K562 (cell line): ENCODE results near the gene ASIC1.

ENCODE experiments used
- BMI1 ChIP-seq: fragments of 150-350 bp; IDR thresholded peaks from 2 replicates; pipeline ENCODE4 v1.6.1; 2014; ENCODE audit warnings: low read length
- ETV1 ChIP-seq: fragments of 450-650 bp; conservative IDR thresholded peaks from 2 replicates; pipeline ENCODE4 v1.6.1; 2016; ENCODE audit warnings: missing genetic modification characterization, control low read depth, low read depth, missing compliant biosample characterization
- MAX ChIP-seq: sonication (generic); formaldehyde crosslinking; IDR thresholded peaks from 2 replicates; pipeline ENCODE4 v1.9.0; 2022; ENCODE audit warnings: mild to moderate bottlenecking, missing genetic modification reagents
- NCOA1 ChIP-seq: fragments of 450-650 bp; IDR thresholded peaks from 2 replicates; pipeline ENCODE4 v1.6.1; 2016; ENCODE audit warnings: low read depth
- NR2C1 ChIP-seq, 2 experiments: fragments of 450-650 bp; IDR thresholded peaks; 2 replicates each; pipeline ENCODE4 v1.6.1; 2017; ENCODE audit warnings: mild to moderate bottlenecking in 2 of 2, antibody characterized with exemption in 1 of 2, inconsistent platforms in 1 of 2, missing compliant biosample characterization in 1 of 2, missing genetic modification characterization in 1 of 2
- TAF1 ChIP-seq: IDR thresholded peaks from 2 replicates; pipeline ENCODE4 v1.6.1; 2011; ENCODE audit warnings: mild to moderate bottlenecking, low read length, moderate library complexity; ENCODE audit not compliant: insufficient read depth, control insufficient read depth, severe bottlenecking; ENCODE audit errors: extremely low read depth
- VEZF1 ChIP-seq: fragments of 200-800 bp; sonication (Bioruptor generic); IDR thresholded peaks from 2 replicates; pipeline ENCODE4 v1.6.1; 2017; ENCODE audit warnings: missing genetic modification characterization, missing compliant biosample characterization
- ZNF197 ChIP-seq: fragments of 200-800 bp; sonication (Bioruptor generic); IDR thresholded peaks from 2 replicates; pipeline ENCODE4 v1.6.1; 2016; ENCODE audit warnings: low read depth, missing genetic modification characterization, missing compliant biosample characterization
- ZNF444 ChIP-seq: fragments of 250-450 bp; sonication (Bioruptor Pico); IDR thresholded peaks from 2 replicates; pipeline ENCODE4 v1.4.0; 2020; ENCODE audit warnings: mild to moderate bottlenecking, moderate library complexity

GRCh38 chr12:50110127-50110761 lies 52.8 kb downstream of the ASIC1 start:
- TF ChIP-seq NCOA1 (no peak), NR2C1 (IDR thresholded peaks at IDR 0.05) (peak; percentile 45; the same call in 1 of the 2 replicates), NR2C1 (tag; IDR thresholded peaks at IDR 0.05) (peak; percentile 40; the same call in 1 of the 2 replicates), BMI1 (no peak), TAF1 (no peak), MAX (0 out of 2 replicates have a peak, but pooled peaks have one; percentile 7), ZNF444 (CRISPR knock-in tag) (no peak), ETV1 (tag) (0 out of 2 replicates have a peak, but pooled peaks have one; percentile 24), VEZF1 (CRISPR knock-in tag) (0 out of 2 replicates have a peak, but pooled peaks have one; percentile 27), ZNF197 (CRISPR knock-in tag) (no peak)
